Measurements from ENCODE around the gene DIPK1A.

Gene DIPK1A

GRCh38 chr1:92916899-92917298 is 44.4 kb downstream of the DIPK1A start:
- H3K4me2 ChIP-seq (ENCODE audit: low read length) = no peak overlapping the region
- H3F3A ChIP-seq (ENCODE audit: insufficient read depth, low read length) = no peaks in the 10 kb centered on the region
- no peak overlapping the region for H3K9ac ChIP-seq (ENCODE audit: low read length)
- H3K27ac ChIP-seq (ENCODE audit: low read depth, low read length, poor library complexity, severe bottlenecking) = no peak overlapping the region
- H3K9me2 ChIP-seq (ENCODE audit: low read depth, low read length) = no peaks in the 10 kb centered on the region
- no peaks in the 10 kb centered on the region for H3K4me1 ChIP-seq (ENCODE audit: insufficient read depth, low read length, severe bottlenecking)
- H3K36me3 ChIP-seq (ENCODE audit: insufficient read depth, low read length) = peaks cover 45% of the 10 kb centered on the region
- no peak for TF ChIP-seq CTCF (IDR thresholded peaks at IDR 0.05; ENCODE audit: low read length)
- no peak for TF ChIP-seq EZH2 (IDR thresholded peaks at IDR 0.05; ENCODE audit: borderline replicate concordance, low read length)
- H2AFZ ChIP-seq (ENCODE audit: low read length) = no peak overlapping the region
- H3K79me2 ChIP-seq (ENCODE audit: insufficient read depth, low read length) = peaks cover 72% of the 10 kb centered on the region
- H3K27me3 ChIP-seq (ENCODE audit: insufficient read depth, low read length) = no peaks in the 10 kb centered on the region
- no peaks in the 10 kb centered on the region for H4K20me1 ChIP-seq (ENCODE audit: insufficient read depth, low read length)
- H3K9me3 ChIP-seq (ENCODE audit: low read length) = peaks cover 3% of the 10 kb centered on the region; the same call in 1 of the 2 replicates
- no peak overlapping the region for H3K4me3 ChIP-seq (ENCODE audit: low read depth, low read length, poor library complexity, severe bottlenecking)

DNA sequence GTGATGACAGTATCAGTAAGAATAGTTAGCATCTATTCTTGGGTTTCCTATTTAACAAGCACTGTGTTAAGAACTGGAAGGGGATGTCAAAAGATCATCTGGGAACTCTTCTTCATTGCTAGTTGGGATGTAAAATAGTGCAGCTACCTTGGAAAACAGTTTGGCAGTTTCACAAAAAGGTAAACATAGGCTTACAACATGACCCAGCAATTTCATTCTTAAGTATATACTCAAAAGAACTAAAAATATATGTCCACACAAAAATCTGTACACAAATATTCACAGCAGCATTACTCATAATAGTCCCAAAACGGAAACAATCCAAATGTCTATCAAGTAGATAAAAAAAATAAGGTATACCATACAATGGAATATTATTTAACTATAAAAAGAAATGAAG is 45.7 kb downstream of the DIPK1A start:
- H3K9me3 ChIP-seq (ENCODE audit: low read length) = 0 out of 2 replicates have a peak, but pooled peaks cover 3% of the 10 kb centered on the region
- H3K4me1 ChIP-seq (ENCODE audit: insufficient read depth, low read length, severe bottlenecking) = no peaks in the 10 kb centered on the region
- H3K4me3 ChIP-seq (ENCODE audit: low read depth, low read length, poor library complexity, severe bottlenecking) = no peak overlapping the region
- no peak overlapping the region for H2AFZ ChIP-seq (ENCODE audit: low read length)
- no peak overlapping the region for H3K4me2 ChIP-seq (ENCODE audit: low read length)
- H3K9me2 ChIP-seq (ENCODE audit: low read depth, low read length) = no peaks in the 10 kb centered on the region
- no peak for TF ChIP-seq CTCF (IDR thresholded peaks at IDR 0.05; ENCODE audit: low read length)
- H3K27ac ChIP-seq (ENCODE audit: low read depth, low read length, poor library complexity, severe bottlenecking) = no peak overlapping the region
- H3K27me3 ChIP-seq (ENCODE audit: insufficient read depth, low read length) = no peaks in the 10 kb centered on the region
- H3K9ac ChIP-seq (ENCODE audit: low read length) = no peak overlapping the region
- H3K36me3 ChIP-seq (ENCODE audit: insufficient read depth, low read length) = peaks cover 39% of the 10 kb centered on the region
- H4K20me1 ChIP-seq (ENCODE audit: insufficient read depth, low read length) = no peaks in the 10 kb centered on the region
- peaks cover 75% of the 10 kb centered on the region for H3K79me2 ChIP-seq (ENCODE audit: insufficient read depth, low read length)
- no peaks in the 10 kb centered on the region for H3F3A ChIP-seq (ENCODE audit: insufficient read depth, low read length)

DNA sequence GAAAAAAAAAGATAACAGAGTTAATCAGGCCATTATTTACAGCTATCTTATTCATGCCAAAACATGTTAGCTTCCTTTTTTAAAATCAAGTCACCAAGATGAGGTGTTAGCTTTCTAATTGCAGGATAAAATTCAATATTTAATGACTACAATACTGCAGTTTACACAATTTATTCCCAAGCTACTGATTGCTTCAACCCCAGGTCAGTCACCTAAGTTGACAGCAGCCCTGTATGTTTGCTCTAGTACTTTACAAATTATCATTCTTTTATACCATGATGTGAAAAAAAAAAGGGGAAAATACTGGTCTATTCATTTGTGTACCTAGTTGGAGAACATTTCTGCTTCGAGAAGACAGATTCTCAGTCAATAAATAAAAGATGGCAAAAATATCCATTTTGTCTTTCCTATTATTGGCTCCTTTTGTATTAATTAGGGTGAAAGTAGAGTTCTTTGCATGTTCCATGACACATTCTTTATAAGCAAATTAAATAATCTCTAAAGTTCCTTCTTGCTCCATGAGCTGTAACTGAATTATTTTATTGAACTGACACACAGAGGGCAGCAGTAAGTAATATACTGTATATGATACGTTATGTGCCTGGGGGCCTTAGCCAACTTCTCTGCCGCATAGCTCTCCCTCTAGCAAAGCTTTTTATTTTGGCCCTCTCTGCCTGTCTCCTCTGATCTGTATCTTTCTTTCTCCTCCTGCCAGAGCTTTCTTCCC is 48.0 kb downstream of the DIPK1A start:
- no peaks in the 10 kb centered on the region for H3K27me3 ChIP-seq (ENCODE audit: insufficient read depth, low read length)
- peaks cover 35% of the 10 kb centered on the region for H3K36me3 ChIP-seq (ENCODE audit: insufficient read depth, low read length)
- H3K27ac ChIP-seq (ENCODE audit: low read depth, low read length, poor library complexity, severe bottlenecking) = peak overlapping the region; percentile 2
- H4K20me1 ChIP-seq (ENCODE audit: insufficient read depth, low read length) = no peaks in the 10 kb centered on the region
- no peak overlapping the region for H3K4me3 ChIP-seq (ENCODE audit: low read depth, low read length, poor library complexity, severe bottlenecking)
- no peak overlapping the region for H3K4me2 ChIP-seq (ENCODE audit: low read length)
- no peak overlapping the region for H2AFZ ChIP-seq (ENCODE audit: low read length)
- H3K9ac ChIP-seq (ENCODE audit: low read length) = no peak overlapping the region
- no peaks in the 10 kb centered on the region for H3K4me1 ChIP-seq (ENCODE audit: insufficient read depth, low read length, severe bottlenecking)
- peaks cover 81% of the 10 kb centered on the region for H3K79me2 ChIP-seq (ENCODE audit: insufficient read depth, low read length)
- TF ChIP-seq CTCF (IDR thresholded peaks at IDR 0.05; ENCODE audit: low read length) (peak; percentile 23; the same call in 1 of the 2 replicates), EZH2 (IDR thresholded peaks at IDR 0.05; ENCODE audit: borderline replicate concordance, low read length) (no peak)
- 0 out of 2 replicates have a peak, but pooled peaks cover 3% of the 10 kb centered on the region for H3K9me3 ChIP-seq (ENCODE audit: low read length)
- H3F3A ChIP-seq (ENCODE audit: insufficient read depth, low read length) = no peaks in the 10 kb centered on the region
- no peaks in the 10 kb centered on the region for H3K9me2 ChIP-seq (ENCODE audit: low read depth, low read length)
